Fibroblast of skin of scalp (primary cell): ENCODE measurements around the gene MLXIP.
A peak's percentile ranks its signal among the peaks of the same experiment; 100 is the strongest.
"Not testable (repeated sequence)": the region's sequence is repeated elsewhere in the genome, so short reads cannot be mapped to it uniquely, and the experiment has no call there.

Source experiments
- DNase-seq: peaks from one replicate; pipeline ENCODE4 v3.0.0-alpha.2; 2013

Gene MLXIP

GRCh38 chr12:122150127-122150681, 71.6 kb downstream of the MLXIP start:
- no peak for DNase-seq

- DNase-seq = no peak
Observed at GRCh38 chr12:122152754-122153153, 74.2 kb downstream of the MLXIP start.

GRCh38 chr12:122155705-122156104, 77.1 kb downstream of the MLXIP start:
- no peak for DNase-seq

- DNase-seq = no peak
Observed at GRCh38 chr12:122158700-122159285, 80.2 kb downstream of the MLXIP start.

GRCh38 chr12:122159882-122160281, 81.3 kb downstream of the MLXIP start:
- no peak for DNase-seq

- no peak for DNase-seq
Observed at GRCh38 chr12:122160761-122161160, 82.2 kb downstream of the MLXIP start.

- no peak for DNase-seq
Observed at GRCh38 chr12:122161682-122162081, 83.1 kb downstream of the MLXIP start.

- DNase-seq = no peak
Observed at GRCh38 chr12:122162976-122163375, 84.4 kb downstream of the MLXIP start.

GRCh38 chr12:122166422-122167349, 88.1 kb downstream of the MLXIP start:
- DNase-seq = no peak

GRCh38 chr12:122167356-122167925, 88.9 kb downstream of the MLXIP start:
- DNase-seq = no peak

- DNase-seq = no peak
Observed at GRCh38 chr12:122168492-122168891, 89.9 kb downstream of the MLXIP start.

GRCh38 chr12:122171399-122171798, 92.8 kb downstream of the MLXIP start:
- DNase-seq = no peak

GRCh38 chr12:122172262-122172939, 93.8 kb downstream of the MLXIP start:
- no peak for DNase-seq

- DNase-seq = no peak
Observed at GRCh38 chr12:122174155-122174845, 95.7 kb downstream of the MLXIP start, which contains the start of gene IL31. IL31 (minus strand) TSS chr12:122174221; CDS start chr12:122174172, 49 bp downstream.

GRCh38 chr12:122176473-122176872, 97.9 kb downstream of the MLXIP start:
- DNase-seq = not testable (repeated sequence)

- DNase-seq = peak; percentile 18
Observed at GRCh38 chr12:122182887-122183587, 104.5 kb downstream of the MLXIP start, which contains the start of gene LRRC43. LRRC43 (plus strand) TSS chr12:122183123; CDS start chr12:122183145, 22 bp downstream.

- no peak for DNase-seq
Observed at GRCh38 chr12:122183588-122183940, 105.0 kb downstream of the MLXIP start.

GRCh38 chr12:122184517-122184916, 106.0 kb downstream of the MLXIP start:
- no peak for DNase-seq

GRCh38 chr12:122185079-122185478, 106.5 kb downstream of the MLXIP start:
- no peak for DNase-seq

- no peak for DNase-seq
Observed at GRCh38 chr12:122185494-122186082, 107.0 kb downstream of the MLXIP start.

GRCh38 chr12:122187466-122187865, 108.9 kb downstream of the MLXIP start:
- no peak for DNase-seq
